HG02610 (cell line): ENCODE results near the gene S100PBP.

Experiments
- ATAC-seq: cut with Tn5 transposase; IDR thresholded peaks from one replicate; pipeline ENCODE4 v1.9.1; 2021; ENCODE audit warnings: mild to moderate bottlenecking, moderate library complexity; ENCODE audit not compliant: unreplicated experiment

S100PBP gene

DNA sequence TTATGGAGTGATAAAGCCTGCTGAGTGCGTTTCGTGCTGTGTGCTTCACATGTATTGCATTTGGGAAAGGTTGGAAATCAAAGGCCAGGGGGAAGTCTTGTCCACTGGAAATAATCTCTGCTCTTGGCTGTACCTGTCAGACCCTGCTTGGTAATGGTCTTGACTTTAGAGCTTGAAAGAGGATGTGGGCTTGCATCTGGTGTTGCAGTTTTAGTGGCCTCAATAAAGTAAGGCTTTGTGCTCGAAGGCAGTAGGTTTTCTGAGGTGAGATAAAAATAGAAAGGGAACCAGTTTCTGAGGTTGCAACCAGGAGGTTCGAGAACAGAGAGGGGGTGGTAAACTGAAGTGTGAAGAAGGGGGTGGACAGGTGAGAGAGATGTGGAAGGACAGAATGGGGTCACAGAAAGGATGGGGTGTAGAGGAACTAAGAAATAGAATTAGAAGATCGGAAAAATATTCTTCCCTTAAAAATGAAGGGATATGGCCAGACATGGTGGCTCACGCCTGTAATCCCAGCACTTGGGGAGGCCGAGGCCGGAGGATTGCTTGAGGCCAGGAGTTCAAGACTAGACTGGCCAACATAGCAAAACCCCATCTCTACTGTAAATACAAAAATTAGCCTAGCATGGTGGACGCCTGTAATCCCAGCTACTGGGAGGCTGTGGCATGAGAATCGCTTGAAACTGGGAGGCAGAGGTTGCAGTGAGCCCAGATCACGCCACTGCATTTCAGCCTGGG, 1.5 kb downstream of the S100PBP start:
- peak; percentile 49 for ATAC-seq

- no peak for ATAC-seq
Observed at GRCh38 chr1:32825181-32825580, 7.7 kb downstream of the S100PBP start.

GRCh38 chr1:32828341-32828740, 10.9 kb downstream of the S100PBP start:
- ATAC-seq: no peak

DNA sequence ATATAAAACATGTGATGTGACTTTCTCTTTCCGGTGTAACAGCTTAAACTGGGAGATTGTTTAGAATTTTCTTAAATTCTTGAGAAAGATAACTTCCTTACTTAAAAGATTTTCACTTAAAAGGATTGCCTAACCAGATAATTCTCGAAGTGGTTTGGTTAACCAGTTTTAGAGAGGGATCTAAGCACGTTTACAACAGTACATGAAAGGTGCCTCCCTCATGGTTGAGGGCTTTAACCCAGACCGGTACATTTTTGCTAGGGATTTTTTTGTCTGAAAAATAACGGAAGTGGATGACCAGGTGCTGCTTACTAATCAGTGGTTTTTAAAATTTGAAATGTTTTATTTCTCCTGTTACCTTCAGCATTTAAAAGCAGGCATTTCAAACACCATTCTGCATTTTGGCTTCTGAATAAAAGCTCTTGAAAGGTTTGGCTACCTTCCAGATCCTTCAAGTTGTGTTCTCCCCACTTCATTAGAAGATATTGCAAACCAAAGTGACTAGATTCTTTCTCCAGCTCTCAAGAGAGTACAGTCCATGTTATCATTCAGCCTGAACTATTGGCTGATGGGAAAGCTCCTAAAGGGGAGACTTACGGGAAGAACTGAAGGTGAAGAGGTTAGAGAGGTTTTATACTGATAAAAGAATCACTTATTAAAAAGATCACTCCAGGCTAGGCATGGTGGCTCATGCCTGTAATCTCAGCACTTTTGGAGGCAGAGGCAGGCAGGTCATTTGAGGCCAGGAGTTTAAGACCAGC, 12.8 kb downstream of the S100PBP start:
- no peak for ATAC-seq

DNA sequence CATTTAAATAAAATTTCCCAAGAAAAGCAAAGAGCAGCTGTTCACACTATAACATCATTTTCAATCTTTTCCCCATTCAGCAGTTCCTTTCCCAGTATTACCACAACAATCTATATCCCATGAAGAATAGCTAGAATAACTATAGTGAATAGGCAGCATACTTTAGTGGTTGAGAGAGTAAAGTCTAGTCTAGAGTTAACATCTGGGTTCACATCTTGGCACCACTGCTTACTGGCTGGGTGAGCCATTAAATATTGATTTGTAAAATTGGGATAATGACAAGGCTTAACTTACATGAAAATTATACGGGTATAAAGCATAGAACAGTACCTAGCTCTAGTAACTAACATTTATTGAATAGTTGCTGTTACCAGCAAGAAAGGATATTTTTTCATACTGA, 14.4 kb downstream of the S100PBP start:
- no peak for ATAC-seq

DNA sequence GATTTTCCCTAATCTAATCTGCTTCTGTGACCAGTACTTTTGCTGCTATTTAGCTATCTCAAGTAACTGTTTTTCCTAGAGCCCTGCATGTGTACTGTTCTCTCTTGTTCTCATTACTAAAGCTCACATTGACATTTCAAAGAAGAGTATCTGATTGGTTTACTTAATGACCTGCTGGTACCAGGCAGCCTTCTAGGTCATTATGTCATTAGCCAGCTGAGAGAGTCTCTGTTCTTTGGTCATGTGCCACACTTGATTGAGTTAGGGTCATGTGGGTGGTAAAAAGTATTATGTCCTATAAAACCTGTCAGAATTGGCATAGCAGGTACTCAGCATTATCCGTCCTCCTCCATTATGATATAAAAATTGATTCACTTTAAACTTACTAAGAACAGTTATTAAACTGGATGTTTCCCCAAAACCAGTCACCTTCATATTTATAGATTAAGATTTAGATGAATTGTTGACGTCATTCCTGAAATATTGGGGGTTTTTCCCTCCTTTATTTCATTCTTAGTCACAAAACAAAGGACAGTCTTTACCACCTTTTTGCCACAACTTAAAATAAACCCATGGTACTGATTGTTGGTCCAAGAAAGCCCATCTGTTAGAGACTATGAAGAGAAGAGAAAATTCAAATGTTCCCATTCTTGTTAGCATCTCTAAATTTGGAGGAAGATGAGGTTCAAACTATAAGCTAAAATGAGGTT, 31.1 kb downstream of the S100PBP start:
- no peak for ATAC-seq

GRCh38 chr1:32855861-32856617, 38.6 kb downstream of the S100PBP start:
- no peak for ATAC-seq

DNA sequence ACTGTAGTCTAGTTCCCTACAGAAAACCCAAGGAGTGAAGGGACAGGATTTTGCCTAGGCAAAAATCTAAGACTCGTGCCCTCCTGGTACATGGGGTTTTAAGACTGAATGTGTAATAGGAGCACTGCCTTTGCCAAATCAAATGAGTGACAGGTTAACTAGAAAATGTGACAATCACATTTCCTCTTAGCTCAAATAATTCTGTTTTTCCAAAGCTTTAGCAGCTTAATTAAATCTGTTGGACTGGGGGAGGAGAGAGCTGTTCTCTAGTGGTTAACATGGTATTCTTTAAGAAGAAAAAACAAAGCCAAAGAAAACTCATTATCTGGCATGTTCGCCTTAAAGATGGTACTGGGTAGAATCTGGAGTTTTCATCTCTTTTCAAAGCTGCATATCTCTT, 40.7 kb downstream of the S100PBP start:
- ATAC-seq: no peak

DNA sequence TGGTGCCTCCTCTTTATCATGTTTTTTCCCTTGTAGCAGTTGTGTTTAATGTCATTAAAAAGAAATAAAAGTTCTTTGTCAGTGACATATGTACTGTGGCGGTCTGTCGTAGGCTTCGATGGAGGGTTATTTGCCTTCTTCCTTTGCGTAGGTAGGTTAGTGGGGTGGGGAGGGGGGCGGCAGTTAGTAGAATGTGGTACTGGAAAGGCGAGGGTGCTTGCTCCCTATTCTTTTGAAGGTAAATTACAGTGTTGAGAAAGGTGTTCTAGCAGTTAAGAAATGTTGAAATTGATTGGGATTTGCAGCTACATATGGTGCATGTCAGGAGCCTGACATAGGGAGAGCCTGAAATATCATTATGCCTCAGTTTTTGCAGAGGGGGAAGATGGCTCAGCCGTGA, 41.3 kb downstream of the S100PBP start:
- ATAC-seq: no peak

DNA sequence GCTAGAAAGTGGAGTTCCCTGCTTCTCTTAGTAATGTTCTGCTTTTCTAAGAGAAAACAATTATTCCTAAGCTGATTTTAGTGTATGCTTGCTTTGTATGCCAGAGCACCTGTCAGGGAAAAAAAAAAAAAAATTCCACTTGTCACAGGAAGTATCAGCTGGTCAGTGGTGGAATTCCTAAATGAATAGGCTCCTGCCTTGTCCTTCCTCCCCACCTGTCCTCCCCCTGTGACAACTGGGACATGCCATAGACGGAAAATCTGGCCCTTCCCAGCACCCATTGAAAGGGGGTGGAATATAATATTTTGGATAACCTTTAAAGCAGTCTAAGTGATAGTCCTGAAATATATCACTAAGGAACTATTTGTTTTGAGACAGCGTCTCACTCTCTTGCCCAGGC, 42.5 kb downstream of the S100PBP start:
- ATAC-seq: no peak

DNA sequence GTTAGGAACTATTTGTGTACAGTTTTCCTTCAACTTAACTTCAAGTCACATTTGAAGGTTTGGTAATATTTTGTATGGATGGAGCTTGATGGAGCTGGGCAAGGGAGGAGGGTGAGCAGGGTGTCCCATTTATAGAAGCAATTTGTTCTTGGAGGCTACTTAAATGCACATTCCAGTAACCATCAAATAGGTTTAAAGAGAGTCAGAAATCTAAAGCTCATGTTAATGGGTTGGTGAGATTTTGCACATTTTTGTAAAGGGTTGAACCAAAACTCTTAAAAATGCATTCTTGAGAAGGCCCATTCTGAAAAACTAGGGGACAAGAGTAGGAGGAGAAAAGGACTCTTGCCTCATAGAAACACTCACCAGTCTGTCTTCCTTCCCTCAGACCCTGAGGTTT, 43.1 kb downstream of the S100PBP start:
- ATAC-seq: no peak

DNA sequence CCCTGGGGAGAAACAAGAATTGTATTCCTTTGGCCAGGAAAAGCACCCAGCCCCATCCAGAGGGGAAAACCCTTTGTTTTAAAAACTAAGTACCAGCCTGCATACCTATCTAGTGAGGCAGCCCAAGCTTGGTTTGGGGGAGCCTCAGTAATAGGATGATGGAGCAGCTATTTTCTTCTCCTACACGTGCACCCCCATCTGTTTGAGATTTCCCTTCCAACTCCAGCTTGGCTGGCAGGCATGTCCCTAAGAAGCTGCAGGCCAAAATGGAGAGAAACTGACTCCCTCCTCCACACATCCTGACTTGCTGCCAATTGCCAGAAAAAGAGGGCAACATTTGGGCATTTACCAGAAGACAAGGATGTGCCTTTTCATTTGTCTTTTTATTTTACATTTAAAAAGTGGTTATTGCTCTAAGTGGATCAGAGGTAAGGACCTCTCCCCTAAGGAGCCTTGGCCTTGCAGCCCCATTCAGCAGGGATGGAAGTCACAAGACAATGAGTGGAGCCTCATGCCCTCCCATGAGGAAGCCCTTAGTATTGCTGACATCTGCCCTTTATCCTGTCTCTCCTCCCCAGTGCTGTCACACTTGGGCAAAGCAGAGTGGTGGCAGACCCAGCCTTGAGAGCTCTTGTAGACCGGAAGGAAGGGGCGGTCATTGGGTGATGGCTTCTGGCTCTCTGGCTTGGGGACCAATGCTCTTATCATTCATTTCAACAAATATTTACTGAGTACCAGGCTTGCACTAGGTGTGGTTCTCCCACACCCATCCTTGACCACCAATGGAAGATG, 44.6 kb downstream of the S100PBP start:
- no peak for ATAC-seq

- no peak for ATAC-seq
Observed at GRCh38 chr1:32863218-32863880, 45.9 kb downstream of the S100PBP start.

DNA sequence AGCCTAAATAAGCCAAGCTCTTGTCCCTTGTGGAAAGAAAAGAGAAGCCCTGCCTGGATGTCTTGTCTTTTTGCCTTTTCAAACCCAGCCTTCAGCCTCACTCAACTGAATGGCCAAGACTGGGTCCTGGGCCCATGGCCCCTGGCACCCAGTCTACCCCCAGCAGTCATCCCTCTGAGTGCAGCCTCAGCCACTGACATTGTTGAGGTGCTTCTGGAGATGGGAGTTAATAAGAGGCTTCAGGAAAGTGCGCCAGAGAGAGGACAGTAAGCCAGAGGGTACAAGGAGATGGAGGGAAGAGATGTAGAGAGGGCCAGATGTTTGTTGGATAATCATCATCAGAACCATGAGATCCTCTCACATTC, 46.4 kb downstream of the S100PBP start:
- no peak for ATAC-seq

DNA sequence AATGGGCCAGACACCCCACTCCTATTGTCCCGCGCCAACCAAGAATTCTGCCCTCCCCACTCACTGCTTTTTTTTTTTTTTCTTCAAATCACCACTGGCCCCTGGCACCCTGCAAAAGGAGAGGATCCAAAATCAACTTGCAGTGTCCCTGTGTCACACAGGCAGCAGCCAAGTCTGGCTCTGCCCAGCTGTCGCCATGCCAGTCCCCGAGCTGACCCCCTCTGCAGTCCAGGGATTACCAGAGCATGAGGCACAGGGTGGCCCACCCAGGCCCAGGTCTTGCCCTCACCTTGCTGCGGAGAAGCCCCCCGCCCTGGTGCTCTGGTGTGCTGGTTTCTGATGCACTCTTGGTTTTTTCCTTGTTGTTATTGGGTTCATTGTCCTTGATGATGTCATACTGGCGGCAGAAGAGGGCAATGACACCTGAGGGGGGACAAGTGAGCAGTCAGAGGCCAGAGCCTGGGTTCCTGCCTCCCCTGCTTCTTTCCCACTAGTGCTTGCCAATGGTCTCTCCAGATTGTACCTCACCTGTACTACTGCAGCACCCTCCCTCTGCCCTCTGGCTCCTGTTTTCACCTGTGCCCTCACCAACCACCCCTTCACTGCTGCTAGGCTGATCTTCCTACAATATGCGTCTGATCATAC, 47.0 kb downstream of the S100PBP start:
- no peak for ATAC-seq

- ATAC-seq: no peak
Observed at GRCh38 chr1:32865639-32866405, 48.4 kb downstream of the S100PBP start.

GRCh38 chr1:32867151-32867550, 49.7 kb downstream of the S100PBP start:
- no peak for ATAC-seq

GRCh38 chr1:32867671-32868070, 50.2 kb downstream of the S100PBP start:
- no peak for ATAC-seq

- ATAC-seq: no peak
Observed at GRCh38 chr1:32868085-32868484, 50.6 kb downstream of the S100PBP start.
